Measurements from ENCODE around the gene DCLK2. TPM values are rescaled to one million over a fixed set of nuclear protein-coding genes. Genes with fewer than 3 reads are reported as not detected.

Gene DCLK2
- total and polyA plus RNA-seq, 2 of the 13 experiments (the other 11 are each of a cell fraction or from before 2014, with no cell fraction given) = not detected

GRCh38 chr4:150299816-150300215 is 221.6 kb downstream of the DCLK2 start:
- Histone ChIP-seq H2AFZ (ENCODE audit: low read length) (no peak overlapping the region), H3K4me2 (ENCODE audit: low read depth, low read length) (no peak overlapping the region), H3K4me1 (ENCODE audit: insufficient read depth, low read length) (no peaks in the 10 kb centered on the region), H3K27me3 (ENCODE audit: control insufficient read depth in 1 of 2, insufficient read depth in 2 of 2, low read length in 2 of 2) (no peaks in the 10 kb centered on the region; a peak in 1 of 5 replicates), H3K79me2 (ENCODE audit: insufficient read depth, low read length) (no peaks in the 10 kb centered on the region), H3K9me3 (ENCODE audit: low read length) (no peaks in the 10 kb centered on the region), H4K20me1 (ENCODE audit: insufficient read depth, low read length) (no peaks in the 10 kb centered on the region), H3K36me3 (replicated peaks in 1 of 2; ENCODE audit: control insufficient read depth in 1 of 2, insufficient read depth in 2 of 2, low read length in 2 of 2) (no peaks in the 10 kb centered on the region), H3K9ac (ENCODE audit: insufficient read depth, low read depth, low read length) (no peak overlapping the region), H3K27ac (ENCODE audit: extremely low read length, insufficient read depth, low read length) (no peak overlapping the region), H3K4me3 (replicated peaks in 1 of 3; ENCODE audit: insufficient read depth in 1 of 3, low read depth in 2 of 3, low read length in 3 of 3) (no peak overlapping the region)
- FAIRE-seq = no peak
- no peak for ATAC-seq
- ChIA-PET CTCF (ENCODE audit: low intra/inter-chr PET ratio, low total read pairs) (no interaction called here), POLR2A (no interaction called here)
- TF ChIP-seq SKI (IDR thresholded peaks at IDR 0.05; ENCODE audit: partially characterized antibody) (no peak), DBP (CRISPR knock-in tag; IDR thresholded peaks at IDR 0.05; ENCODE audit: not compliant biosample characterization) (no peak), ZNF550 (CRISPR knock-in tag; IDR thresholded peaks at IDR 0.05; ENCODE audit: borderline replicate concordance) (no peak), ZBTB46 (CRISPR knock-in tag; IDR thresholded peaks at IDR 0.05; ENCODE audit: borderline replicate concordance) (no peak), ZBTB33 (CRISPR knock-in tag; IDR thresholded peaks at IDR 0.05) (no peak), SNAI1 (CRISPR knock-in tag; IDR thresholded peaks at IDR 0.05; ENCODE audit: borderline replicate concordance) (no peak), GATAD2A (CRISPR knock-in tag; IDR thresholded peaks at IDR 0.05) (no peak), PAXIP1 (CRISPR knock-in tag; conservative IDR thresholded peaks at IDR 0.05) (no peak), SP4 (CRISPR knock-in tag; IDR thresholded peaks at IDR 0.05) (no peak), LRRFIP1 (CRISPR knock-in tag; conservative IDR thresholded peaks at IDR 0.05) (no peak), ZNF382 (CRISPR knock-in tag; IDR thresholded peaks at IDR 0.05; ENCODE audit: borderline replicate concordance) (no peak), TIGD3 (CRISPR knock-in tag; IDR thresholded peaks at IDR 0.05; ENCODE audit: borderline replicate concordance) (no peak)
- no peak for DNase-seq (ENCODE audit: low spot score)
- in situ Hi-C loops (cut with HindIII; ENCODE audit: extremely low pct_ligation_motif_present, low pct_unique_long_range_greater_than_20kb) = loop anchor here (5.0 kb wide), 1 partner anchor 567 kb away; no protein-coding TSS in a partner anchor
- 93% methylated on average over 4 of the region's 4 CpGs for WGBS (ENCODE audit: low lambda C conversion rate)
- BruUV-seq (replicated peaks) = no TSS peak
- intact Hi-C loops (cut with micrococcal nuclease; ENCODE audit: unreplicated experiment) = loop anchor here (5.0 kb wide), 1 partner anchor 292 kb away; no protein-coding TSS in a partner anchor
